Fibroblast of skin of abdomen (primary cell): Measurements from ENCODE around the gene GPER1.

Experiments used
- DNase-seq: peaks from one replicate; pipeline ENCODE4 v3.0.0-alpha.2; 2013

GPER1 gene

GRCh38 chr7:1054438-1054837 is 33.5 kb upstream of the GPER1 start:
- no peak for DNase-seq

GRCh38 chr7:1054861-1055450 is 33.0 kb upstream of the GPER1 start:
- no peak for DNase-seq

GRCh38 chr7:1055491-1055955 is 32.4 kb upstream of the GPER1 start:
- DNase-seq, result no peak

- no peak for DNase-seq
Observed at GRCh38 chr7:1055956-1056784, 31.7 kb upstream of the GPER1 start.

- no peak for DNase-seq
Observed at GRCh38 chr7:1056785-1057410, 31.0 kb upstream of the GPER1 start.

- DNase-seq, result no peak
Observed at GRCh38 chr7:1057416-1058291, 30.3 kb upstream of the GPER1 start.

GRCh38 chr7:1058311-1058710 is 29.6 kb upstream of the GPER1 start:
- no peak for DNase-seq

GRCh38 chr7:1058821-1059199 is 29.1 kb upstream of the GPER1 start:
- DNase-seq, result peak; percentile 31

- DNase-seq, result peak; percentile 10
Observed at GRCh38 chr7:1059200-1060091, 28.5 kb upstream of the GPER1 start.

- no peak for DNase-seq
Observed at GRCh38 chr7:1060315-1061072, 27.4 kb upstream of the GPER1 start.

GRCh38 chr7:1061180-1061579 is 26.7 kb upstream of the GPER1 start:
- no peak for DNase-seq

GRCh38 chr7:1062296-1063294 is 25.3 kb upstream of the GPER1 start:
- DNase-seq, result no peak

GRCh38 chr7:1063361-1063760 is 24.6 kb upstream of the GPER1 start:
- DNase-seq, result no peak

GRCh38 chr7:1064581-1064980 is 23.3 kb upstream of the GPER1 start:
- no peak for DNase-seq

GRCh38 chr7:1065263-1065584 is 22.7 kb upstream of the GPER1 start:
- no peak for DNase-seq

- peak; percentile 67 for DNase-seq
Observed at GRCh38 chr7:1065585-1066241, 22.2 kb upstream of the GPER1 start.

- no peak for DNase-seq
Observed at GRCh38 chr7:1066242-1066588, 21.7 kb upstream of the GPER1 start.

GRCh38 chr7:1068013-1068412 is 19.9 kb upstream of the GPER1 start:
- DNase-seq, result no peak

- no peak for DNase-seq
Observed at GRCh38 chr7:1068619-1069018, 19.3 kb upstream of the GPER1 start.
